GM23248 (cell line): ENCODE results near the gene PTPRU. TPM values are rescaled to one million over a fixed set of nuclear protein-coding genes. Genes with fewer than 3 reads are reported as not detected.

Experiments
- DNase-seq: peaks from one replicate; pipeline ENCODE4 v3.0.0-alpha.2; 2015
- H2AFZ ChIP-seq: fragments of 200-600 bp; sonication (generic); 2 replicates; pipeline ENCODE4 v1.6.1; 2016; ENCODE audit warnings: antibody characterized with exemption
- H3F3A ChIP-seq: fragments of 200-600 bp; sonication (generic); 2 replicates; pipeline ENCODE4 v1.6.1; 2016; ENCODE audit warnings: mild to moderate bottlenecking, antibody characterized with exemption, mixed run types; ENCODE audit not compliant: insufficient read depth
- H3K27ac ChIP-seq: fragments of 200-600 bp; sonication (generic); 2 replicates; pipeline ENCODE4 v1.5.1; 2016; ENCODE audit warnings: mild to moderate bottlenecking
- H3K27me3 ChIP-seq: fragments of 200-600 bp; sonication (generic); replicated peaks from 2 replicates; pipeline ENCODE4 v1.6.1; 2016; ENCODE audit warnings: mild to moderate bottlenecking; ENCODE audit not compliant: insufficient read depth
- H3K36me3 ChIP-seq: fragments of 200-600 bp; sonication (generic); 2 replicates; pipeline ENCODE4 v1.6.1; 2016; ENCODE audit warnings: low read depth, mild to moderate bottlenecking
- H3K4me1 ChIP-seq: fragments of 200-600 bp; sonication (generic); 2 replicates; pipeline ENCODE4 v1.6.1; 2016; ENCODE audit warnings: mild to moderate bottlenecking; ENCODE audit not compliant: insufficient read depth
- H3K4me2 ChIP-seq: fragments of 200-600 bp; sonication (generic); one replicate; pipeline ENCODE4 v1.6.1; 2016; ENCODE audit warnings: mild to moderate bottlenecking; ENCODE audit not compliant: unreplicated experiment
- H3K4me3 ChIP-seq: fragments of 200-600 bp; sonication (generic); 2 replicates; pipeline ENCODE4 v1.5.1; 2016; ENCODE audit warnings: mild to moderate bottlenecking
- H3K79me2 ChIP-seq: fragments of 200-600 bp; sonication (generic); 2 replicates; pipeline ENCODE4 v1.6.1; 2016; ENCODE audit warnings: mild to moderate bottlenecking; ENCODE audit not compliant: insufficient read depth
- H3K9ac ChIP-seq: fragments of 200-600 bp; sonication (generic); 2 replicates; pipeline ENCODE4 v1.6.1; 2016; ENCODE audit warnings: mild to moderate bottlenecking
- H3K9me2 ChIP-seq: fragments of 200-600 bp; sonication (generic); 2 replicates; pipeline ENCODE4 v1.6.1; 2016; ENCODE audit warnings: mixed run types, mild to moderate bottlenecking, moderate library complexity; ENCODE audit not compliant: insufficient read depth
- H3K9me3 ChIP-seq: fragments of 200-600 bp; sonication (generic); one replicate; pipeline ENCODE4 v1.6.1; 2017; ENCODE audit warnings: low read depth
- H4K20me1 ChIP-seq: fragments of 200-600 bp; sonication (generic); 2 replicates; pipeline ENCODE4 v1.6.0; 2016; ENCODE audit not compliant: insufficient read depth
- EZH2 ChIP-seq: fragments of 200-600 bp; sonication (generic); IDR thresholded peaks from 2 replicates; pipeline ENCODE4 v1.6.1; 2018; ENCODE audit warnings: antibody characterized with exemption, mild to moderate bottlenecking; ENCODE audit not compliant: insufficient read depth, poor library complexity, severe bottlenecking
- EZH2phosphoT487 ChIP-seq: fragments of 200-600 bp; sonication (generic); IDR thresholded peaks from 2 replicates; pipeline ENCODE4 v1.6.1; 2018; ENCODE audit warnings: antibody characterized with exemption, moderate library complexity, mild to moderate bottlenecking, low read depth; ENCODE audit not compliant: insufficient read depth
- WGBS, 2 experiments: methylation state at CpG; one replicate each; pipeline ENCODE4 v1.1.6; 2015 to 2017; ENCODE audit warnings: low lambda C conversion rate in 2 of 2, low coverage in 1 of 2; ENCODE audit errors: missing lambda C conversion rate in 2 of 2; 5-methylcytosine and 5-hydroxymethylcytosine counted together
- in situ Hi-C: fragments of 300-500 bp; cut with MboI; formaldehyde crosslinking; loops from 2 replicates; pipeline ENCODE4 v1.15.0; 2020
- polyA plus RNA-seq: library from polyadenylated mRNA; unstranded; fragments of >200 nt; fragmentation: Nextera tagmentation; extraction: Ambion mirVana; gene quantifications from 2 replicates; pipeline ENCODE4 v1.2.1, GENCODE V29; 2016
- total RNA-seq: library from RNA; depleted of rRNA; stranded (reverse); fragments of >200 nt; shearing (Covaris generic); gene quantifications from 2 replicates; pipeline ENCODE4 v1.2.3, GENCODE V29; 2014

Gene PTPRU
- total and polyA plus RNA-seq, 2 experiments from 2014 or later: 6.2 to 16.8 TPM

GRCh38 chr1:29267321-29268070 lies 31.2 kb downstream of the PTPRU start:
- DNase-seq: no peak
- in situ Hi-C loops: no loop called here
- Histone ChIP-seq H3K79me2 (no peaks in the 10 kb centered on the region), H3K27me3 (no peaks in the 10 kb centered on the region), H3K9me3 (no peaks in the 10 kb centered on the region), H3K36me3 (no peaks in the 10 kb centered on the region), H3K4me3 (no peak overlapping the region), H4K20me1 (no peaks in the 10 kb centered on the region), H3K4me1 (peaks cover 20% of the 10 kb centered on the region), H3K9me2 (no peaks in the 10 kb centered on the region), H3F3A (peaks cover 19% of the 10 kb centered on the region; the same call in 1 of the 2 replicates), H3K27ac (no peak overlapping the region), H3K9ac (no peak overlapping the region), H2AFZ (no peak overlapping the region), H3K4me2 (no peak overlapping the region)
- no peak for TF ChIP-seq EZH2phosphoT487
- 91 to 92% methylated on average over 9 of the region's 9 CpGs for WGBS, 2 experiments

- 74 to 77% methylated on average over 8 of the region's 8 CpGs for WGBS, 2 experiments
- peaks cover 20% of the 10 kb centered on the region for H3K4me1 ChIP-seq
- TF ChIP-seq EZH2: no peak
- no peak for TF ChIP-seq EZH2phosphoT487
- H4K20me1 ChIP-seq: no peaks in the 10 kb centered on the region
- no peak overlapping the region for H2AFZ ChIP-seq
- no peak overlapping the region for H3K9ac ChIP-seq
- H3K4me2 ChIP-seq: no peak overlapping the region
- in situ Hi-C loops: no loop called here
- no peaks in the 10 kb centered on the region for H3K27me3 ChIP-seq
- no peaks in the 10 kb centered on the region for H3K36me3 ChIP-seq
- H3K9me2 ChIP-seq: no peaks in the 10 kb centered on the region
- peaks cover 15% of the 10 kb centered on the region; the same call in 1 of the 2 replicates for H3F3A ChIP-seq
- no peak overlapping the region for H3K27ac ChIP-seq
- no peak for DNase-seq
- no peaks in the 10 kb centered on the region for H3K9me3 ChIP-seq
- H3K79me2 ChIP-seq: no peaks in the 10 kb centered on the region
- H3K4me3 ChIP-seq: no peak overlapping the region
These were observed 33.1 kb downstream of the PTPRU start for GRCh38 chr1:29269382-29269781.

GRCh38 chr1:29270929-29271521 lies 34.7 kb downstream of the PTPRU start:
- H3K36me3 ChIP-seq: no peaks in the 10 kb centered on the region
- H3K27me3 ChIP-seq: no peaks in the 10 kb centered on the region
- H3K4me1 ChIP-seq: peaks cover 9% of the 10 kb centered on the region
- H3F3A ChIP-seq: no peaks in the 10 kb centered on the region
- no peak overlapping the region for H3K27ac ChIP-seq
- H3K79me2 ChIP-seq: no peaks in the 10 kb centered on the region
- no peak for TF ChIP-seq EZH2
- TF ChIP-seq EZH2phosphoT487: no peak
- H3K9ac ChIP-seq: no peak overlapping the region
- H3K4me2 ChIP-seq: peak overlapping the region; percentile 31
- peak overlapping the region; percentile 33; the same call in 1 of the 2 replicates for H2AFZ ChIP-seq
- no peaks in the 10 kb centered on the region for H3K9me3 ChIP-seq
- no peak overlapping the region for H3K4me3 ChIP-seq
- in situ Hi-C loops: no loop called here
- no peaks in the 10 kb centered on the region for H3K9me2 ChIP-seq
- DNase-seq: no peak
- WGBS, 2 experiments: 45 to 57% methylated on average over 3 of the region's 3 CpGs
- H4K20me1 ChIP-seq: no peaks in the 10 kb centered on the region

GRCh38 chr1:29271724-29272123 lies 35.4 kb downstream of the PTPRU start:
- peak; percentile 75 for DNase-seq
- TF ChIP-seq EZH2: no peak
- in situ Hi-C loops: no loop called here
- Histone ChIP-seq H3K4me2 (peak overlapping the region; percentile 31), H3K27ac (no peak overlapping the region), H3F3A (no peaks in the 10 kb centered on the region), H3K9ac (no peak overlapping the region), H3K36me3 (no peaks in the 10 kb centered on the region), H3K4me1 (peaks cover 9% of the 10 kb centered on the region), H3K79me2 (no peaks in the 10 kb centered on the region), H3K9me3 (no peaks in the 10 kb centered on the region), H2AFZ (peak overlapping the region; percentile 33), H3K9me2 (no peaks in the 10 kb centered on the region), H3K27me3 (no peaks in the 10 kb centered on the region), H3K4me3 (peak overlapping the region; percentile 25; the same call in 1 of the 2 replicates), H4K20me1 (no peaks in the 10 kb centered on the region)
- WGBS, 2 experiments: 8% methylated on average over 7 of the region's 7 CpGs
